GM19351 (cell line): Measurements from ENCODE around the gene IRAK2.
"Not testable (repeated sequence)": the region's sequence is repeated elsewhere in the genome, so short reads cannot be mapped to it uniquely, and the experiment has no call there.

Experiments
- ATAC-seq: cut with Tn5 transposase; IDR thresholded peaks from one replicate; pipeline ENCODE4 v1.9.1; 2021; ENCODE audit warnings: mild to moderate bottlenecking, moderate library complexity; ENCODE audit not compliant: unreplicated experiment

Gene IRAK2

DNA sequence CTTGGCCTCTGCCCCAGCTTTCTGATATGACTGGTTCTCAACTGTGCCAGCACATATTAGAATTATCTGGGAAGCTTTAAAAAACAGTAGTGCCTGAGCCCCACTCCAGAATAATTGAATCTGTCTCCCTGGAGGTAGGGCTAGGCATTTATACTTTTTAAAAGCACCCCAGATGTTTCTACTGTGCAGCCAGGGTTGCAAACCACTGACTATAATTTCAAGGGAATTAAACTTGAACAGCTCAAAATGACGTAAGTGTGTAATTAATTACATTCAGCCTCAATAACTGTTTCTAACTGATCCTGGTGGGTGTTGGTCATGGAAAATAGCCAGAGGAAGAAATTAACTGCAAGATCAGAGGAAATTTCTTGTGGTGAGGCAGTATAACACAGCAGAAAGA lies 4.4 kb upstream of the IRAK2 start:
- ATAC-seq: no peak

DNA sequence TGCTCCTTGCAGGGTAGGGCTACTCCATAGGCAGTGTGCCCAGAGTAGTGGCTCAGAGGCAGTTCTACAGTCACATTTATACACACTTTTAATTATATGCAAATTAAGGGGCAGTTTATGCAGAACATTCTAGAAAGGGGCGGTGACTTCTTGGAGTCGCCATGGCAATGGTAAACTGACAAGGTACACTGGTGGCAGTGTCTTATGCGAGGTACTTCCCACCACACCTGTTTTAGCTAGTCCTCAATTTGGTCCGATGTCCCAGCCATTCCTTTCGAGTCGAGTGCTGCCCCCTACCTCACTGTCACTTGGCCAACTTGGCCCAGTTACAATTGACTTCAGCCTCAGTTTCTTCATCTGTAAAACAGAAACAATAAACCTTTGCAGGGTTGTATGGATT lies 3.8 kb upstream of the IRAK2 start:
- no peak for ATAC-seq

DNA sequence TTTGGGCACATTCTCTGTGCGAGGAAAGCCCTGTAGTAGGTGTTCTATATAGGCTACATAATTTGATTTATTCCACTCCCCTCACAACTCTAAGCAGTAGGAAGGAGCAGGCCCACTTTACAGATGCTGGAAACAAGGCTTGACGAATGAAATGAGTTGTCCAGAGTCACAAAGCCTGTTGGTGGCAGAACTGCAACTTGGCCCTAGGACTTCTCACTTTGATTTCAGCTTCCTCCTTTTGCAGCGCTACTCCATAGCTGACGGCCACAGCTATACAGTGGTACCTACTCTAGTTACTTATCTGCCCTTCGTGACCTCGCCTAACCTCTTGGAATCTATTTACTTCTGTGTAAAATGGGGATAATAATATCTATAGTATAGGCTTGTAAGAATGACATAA lies 2.5 kb upstream of the IRAK2 start:
- no peak for ATAC-seq

DNA sequence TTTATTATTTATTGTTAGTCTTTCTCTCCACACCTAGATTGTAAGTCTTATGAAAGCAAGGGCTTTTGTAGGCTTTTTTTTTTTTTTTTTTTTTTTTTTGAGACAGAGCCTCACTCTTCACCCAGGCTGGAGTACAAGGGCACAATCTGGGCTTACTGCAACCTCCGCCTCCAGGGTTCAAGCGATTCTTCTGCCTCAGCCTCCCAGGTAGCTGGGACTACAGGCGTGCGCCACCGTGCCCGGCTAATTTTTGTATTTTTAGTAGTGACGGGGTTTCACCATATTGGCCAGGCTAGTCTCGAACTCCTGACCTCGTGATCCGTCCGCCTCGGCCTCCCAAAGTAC lies 546 bp upstream of the IRAK2 start:
- ATAC-seq: not testable (repeated sequence)

DNA sequence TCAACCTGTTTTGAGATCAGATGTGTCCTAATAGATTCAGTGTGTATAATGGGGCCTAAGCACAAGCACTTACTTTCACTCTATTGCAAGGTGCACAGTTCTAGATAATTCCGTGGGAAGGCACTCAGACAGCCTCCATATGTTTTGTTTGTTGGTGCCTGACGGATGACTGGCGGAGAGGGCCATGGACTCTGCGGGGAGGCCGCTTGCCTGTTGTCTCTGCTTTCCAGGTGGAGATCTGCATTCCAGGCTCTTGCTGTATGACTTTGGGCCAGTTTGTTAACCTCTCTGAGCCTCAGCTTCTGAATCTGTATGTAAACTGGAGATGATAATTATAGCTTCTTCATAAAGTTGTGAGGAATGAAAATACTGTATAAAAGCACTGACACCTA lies 1.5 kb downstream of the IRAK2 start:
- ATAC-seq: no peak

DNA sequence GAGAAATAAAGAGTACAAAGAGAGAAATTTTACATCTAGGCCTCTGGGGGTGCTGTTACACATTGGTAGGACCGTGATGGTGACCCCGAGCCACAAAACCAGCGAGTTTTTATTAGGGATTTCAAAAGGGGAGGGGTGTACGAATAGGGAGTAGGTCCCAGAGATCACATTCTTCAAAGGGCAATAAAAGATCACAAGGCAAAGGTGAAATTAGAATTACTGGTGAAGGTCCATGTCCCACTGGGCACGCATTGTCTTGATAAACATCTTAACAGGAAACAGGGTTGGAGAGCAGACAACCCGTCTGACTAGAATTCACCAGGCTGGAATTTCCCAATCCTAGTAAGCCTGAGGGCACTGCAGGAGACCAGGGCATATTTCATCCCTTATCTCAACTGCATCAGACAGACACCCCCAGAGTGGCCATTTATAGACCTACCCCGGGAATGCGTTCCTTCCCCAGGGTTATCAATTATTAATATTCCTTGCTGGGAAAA lies 4.3 kb downstream of the IRAK2 start:
- no peak for ATAC-seq

DNA sequence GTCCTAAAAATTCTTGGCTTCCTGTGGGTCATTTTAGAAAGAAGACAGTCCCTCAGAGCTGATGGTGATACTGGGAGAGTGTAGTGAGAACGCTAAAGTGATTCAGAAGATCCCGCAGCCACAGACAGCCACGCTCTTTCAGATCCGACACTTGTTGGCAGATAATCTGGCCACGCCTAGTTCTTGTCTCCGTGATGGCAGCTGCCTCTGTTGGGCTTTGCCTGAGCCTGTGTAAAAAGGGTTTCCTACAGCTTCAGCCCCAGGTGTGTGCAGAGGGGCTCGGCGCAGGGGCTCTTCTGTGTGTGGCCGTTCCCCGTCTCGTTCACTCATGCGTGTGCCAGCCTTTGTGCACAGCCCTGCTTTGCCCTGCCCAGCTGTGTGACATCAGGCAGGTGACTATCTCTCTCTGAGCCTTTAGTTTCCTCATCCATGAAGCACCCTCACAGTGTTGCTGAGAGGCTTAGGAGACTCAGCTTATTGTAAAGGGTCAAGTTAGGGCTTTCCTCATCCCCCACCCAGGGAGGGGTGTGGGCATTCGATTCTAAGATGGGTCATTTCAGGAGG lies 6.3 kb downstream of the IRAK2 start:
- ATAC-seq: no peak

DNA sequence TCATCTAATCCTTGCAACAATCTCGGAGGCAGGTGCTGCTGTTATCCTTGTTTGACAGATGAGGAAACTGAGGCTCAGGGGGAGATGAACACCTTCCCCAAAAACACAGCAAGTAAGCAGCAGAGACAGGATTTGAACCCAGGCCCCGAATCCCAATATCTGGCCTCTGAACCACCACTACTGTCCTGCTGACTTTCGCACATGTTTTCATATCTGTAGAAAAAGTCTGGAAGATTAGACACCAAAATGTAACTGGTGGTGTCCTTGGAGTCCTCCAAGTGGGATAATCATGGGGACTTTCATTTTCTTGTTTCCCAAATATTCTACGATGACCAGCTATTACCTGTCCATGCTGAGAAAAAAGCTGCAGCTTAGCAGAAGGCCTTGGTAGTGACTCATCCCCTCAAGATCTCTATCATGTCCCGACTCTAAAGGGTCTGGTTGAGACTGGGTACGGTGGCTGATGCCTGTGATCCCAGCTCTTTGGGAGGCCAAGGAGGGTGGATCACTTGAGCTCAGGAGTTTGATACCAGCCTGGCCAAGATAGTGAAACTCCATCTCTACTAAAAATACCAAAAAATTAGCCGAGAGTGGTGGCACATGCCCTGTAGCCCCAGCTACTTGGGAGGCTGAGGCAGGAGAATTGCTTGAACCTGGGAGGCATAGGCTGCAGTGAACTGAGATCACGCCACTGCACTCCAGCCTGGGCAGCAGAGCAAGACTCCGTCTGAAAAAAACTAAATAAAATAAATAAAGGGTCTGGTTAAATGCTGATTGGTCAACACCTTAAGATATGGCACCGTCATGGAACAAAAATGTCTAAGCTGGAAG lies 8.6 kb downstream of the IRAK2 start:
- ATAC-seq: no peak

DNA sequence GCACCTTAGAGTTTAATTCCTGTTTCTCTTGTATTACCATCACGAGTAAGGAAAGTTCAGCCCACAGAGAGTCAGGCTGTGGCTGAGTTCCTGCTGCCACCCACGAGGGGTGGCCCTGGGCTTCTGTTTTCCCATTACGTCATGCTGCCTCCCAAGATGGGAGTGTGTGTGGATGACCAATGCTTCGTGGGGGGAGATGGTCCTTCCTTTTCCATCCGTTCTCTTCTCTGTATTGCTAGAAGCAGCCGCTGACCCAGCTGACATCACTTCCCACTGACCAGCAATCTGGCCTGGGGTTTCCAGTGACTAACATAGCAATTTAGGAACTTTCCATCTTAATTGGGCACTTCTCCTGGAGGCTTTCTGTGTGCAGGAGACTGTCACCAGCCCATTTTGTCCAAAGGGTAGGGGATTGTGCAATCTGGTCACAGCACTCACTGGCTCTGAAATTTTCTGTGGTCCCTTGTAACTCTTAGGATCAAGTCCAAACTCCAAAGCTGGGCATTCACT lies 9.3 kb downstream of the IRAK2 start:
- ATAC-seq: no peak

DNA sequence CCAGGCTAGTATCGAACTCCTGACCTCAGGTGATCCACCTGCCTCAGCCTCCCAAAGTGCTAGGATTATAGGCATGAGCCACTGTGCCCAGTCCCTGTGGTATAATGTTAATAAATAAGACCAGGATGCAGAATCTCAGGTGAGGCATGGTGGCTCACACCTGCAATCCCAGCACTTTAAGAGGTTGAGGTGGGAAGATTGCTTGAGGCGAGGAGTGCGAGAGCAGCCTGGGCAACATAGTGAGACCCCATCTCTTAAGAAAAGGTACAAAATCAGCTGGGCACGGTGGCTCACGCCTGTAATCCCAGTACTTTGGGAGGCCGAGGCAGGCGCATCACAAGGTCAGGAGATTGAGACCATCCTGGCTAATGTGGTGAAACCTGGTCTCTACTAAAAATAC lies 10.6 kb downstream of the IRAK2 start:
- not testable (repeated sequence) for ATAC-seq

DNA sequence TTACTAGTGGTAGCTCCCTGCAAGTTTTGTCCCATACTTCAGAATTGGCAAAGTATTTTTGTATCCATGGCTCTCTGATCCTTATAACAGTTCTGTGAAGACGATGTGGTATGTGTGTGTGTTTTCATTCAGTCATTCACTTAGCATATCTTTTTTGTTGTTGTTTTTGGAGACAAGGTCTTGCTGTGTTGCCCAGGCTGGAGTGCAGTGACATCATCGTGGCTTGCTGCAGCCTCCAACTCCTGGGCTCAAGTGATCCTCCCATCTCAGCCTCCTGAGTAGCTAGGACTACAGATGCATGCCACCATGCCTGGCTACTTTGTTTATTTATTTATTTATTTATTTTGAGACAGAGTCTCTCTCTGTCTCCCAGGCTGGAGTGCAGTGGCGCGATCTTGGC lies 11.4 kb downstream of the IRAK2 start:
- ATAC-seq: not testable (repeated sequence)

DNA sequence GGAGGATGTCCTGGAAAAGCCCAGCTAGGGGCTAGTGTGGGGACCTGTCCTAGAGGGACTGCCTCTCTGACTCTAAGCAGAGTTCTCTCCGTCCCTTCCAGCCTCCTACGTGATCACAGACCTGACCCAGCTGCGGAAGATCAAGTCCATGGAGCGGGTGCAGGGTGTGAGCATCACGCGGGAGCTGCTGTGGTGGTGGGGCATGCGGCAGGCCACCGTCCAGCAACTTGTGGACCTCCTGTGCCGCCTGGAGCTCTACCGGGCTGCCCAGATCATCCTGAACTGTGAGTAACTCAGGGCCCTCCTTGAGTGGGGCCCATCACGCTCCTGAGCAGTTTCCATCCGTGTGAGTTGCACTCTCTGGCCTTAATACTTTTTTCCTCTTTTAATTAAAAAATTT lies 13.0 kb downstream of the IRAK2 start:
- ATAC-seq: no peak

DNA sequence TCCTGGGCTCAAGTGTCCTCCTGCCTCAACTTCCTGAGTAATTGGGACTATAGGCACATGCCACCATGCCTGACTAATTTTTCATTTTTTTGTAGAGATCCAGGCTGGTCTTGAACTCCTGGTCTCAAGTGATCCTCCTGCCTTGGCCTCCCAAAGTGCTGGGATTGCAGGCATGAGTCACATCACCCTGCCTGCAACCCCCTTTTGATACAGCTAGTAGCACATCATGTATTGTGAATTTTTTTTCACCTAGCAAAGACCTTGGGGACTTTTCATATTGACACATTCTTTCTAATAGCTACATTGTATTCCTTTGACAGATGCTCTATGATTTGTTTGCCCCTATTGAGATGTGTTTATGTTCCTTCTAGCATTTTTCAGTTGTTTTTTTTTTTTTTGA lies 14.2 kb downstream of the IRAK2 start:
- no peak for ATAC-seq

DNA sequence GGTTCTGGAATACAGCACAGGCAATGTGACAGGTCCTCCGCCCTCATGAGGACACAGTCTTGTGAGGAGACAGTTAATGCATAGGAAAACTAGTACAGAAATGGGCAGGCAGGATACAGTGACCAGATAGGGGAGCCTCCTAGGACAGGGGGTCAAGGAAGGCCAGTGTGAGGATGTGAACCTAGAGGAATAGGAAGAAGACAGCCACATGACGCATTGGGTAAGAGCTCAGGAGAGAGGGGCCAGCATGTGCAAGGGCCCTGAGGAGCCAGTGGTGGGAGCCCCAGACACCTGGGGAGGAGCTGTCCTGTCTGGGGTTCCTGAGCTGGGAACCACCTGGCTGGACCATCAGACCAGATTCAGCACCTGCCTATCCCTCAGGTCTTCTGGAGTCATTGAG lies 15.6 kb downstream of the IRAK2 start:
- ATAC-seq: no peak

DNA sequence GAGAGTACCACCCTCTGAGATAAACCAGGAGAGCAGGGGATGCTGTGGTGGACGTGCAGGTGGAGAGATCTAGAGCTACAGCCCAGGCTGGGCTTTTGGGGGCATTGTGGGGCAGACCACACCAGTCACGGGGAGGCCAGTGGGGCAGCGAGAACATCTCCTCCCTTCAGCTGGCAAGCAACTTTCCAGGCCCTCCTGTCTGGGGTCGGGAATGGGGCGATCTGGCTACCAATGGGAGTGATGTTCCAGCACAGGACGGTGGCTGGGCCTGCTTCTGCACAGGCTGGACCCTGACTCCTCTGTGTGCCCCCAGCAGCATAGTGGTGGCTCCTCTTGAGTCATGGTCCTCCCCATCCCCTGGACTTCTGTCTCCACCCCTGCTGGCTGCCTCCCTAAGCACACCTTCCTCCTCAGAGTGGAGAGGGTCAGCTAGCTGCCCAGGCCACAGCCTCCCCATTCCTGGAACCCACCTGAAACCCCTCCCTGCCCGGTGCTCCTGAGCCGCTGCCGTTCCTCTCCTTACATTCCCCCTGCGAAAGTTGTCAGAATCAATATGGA lies 16.1 kb downstream of the IRAK2 start:
- no peak for ATAC-seq

DNA sequence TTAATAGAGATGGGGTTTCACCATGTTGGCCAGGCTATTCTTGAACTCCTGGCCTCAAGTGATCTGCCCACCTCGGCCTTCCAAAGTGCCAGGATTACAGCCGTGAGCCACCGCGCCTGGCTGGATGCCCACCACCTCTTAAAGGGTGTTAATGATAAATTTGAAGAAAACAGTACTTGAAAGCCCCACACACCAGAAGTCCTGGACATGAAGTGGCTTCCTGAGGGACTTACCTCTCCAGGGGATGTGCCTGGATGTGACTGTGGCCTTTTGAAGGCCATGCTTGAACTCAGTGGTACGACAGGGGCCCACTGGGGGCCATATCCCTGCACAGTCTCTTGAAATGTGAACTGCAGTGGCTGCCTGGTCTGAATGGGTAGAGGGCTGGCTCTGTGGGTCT lies 18.2 kb downstream of the IRAK2 start:
- no peak for ATAC-seq

DNA sequence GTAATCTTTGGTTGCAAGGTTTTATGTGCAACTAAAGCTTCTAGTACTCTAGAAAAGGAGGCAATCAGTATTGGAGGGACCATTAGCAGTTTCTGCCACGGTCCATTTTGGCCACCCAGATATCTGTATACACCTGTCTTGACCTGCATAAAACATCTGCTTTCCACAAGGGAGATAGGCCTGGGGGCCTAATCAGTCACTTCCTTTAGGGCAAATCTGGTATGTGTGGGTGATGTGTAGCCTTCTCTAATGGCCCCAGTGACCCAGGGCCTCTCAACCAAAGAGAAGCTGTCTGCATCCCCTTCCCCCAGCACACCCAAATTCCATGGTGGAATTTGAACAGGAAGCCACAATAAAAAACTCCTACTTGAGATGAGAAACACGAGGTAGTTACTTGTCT lies 19.5 kb downstream of the IRAK2 start:
- ATAC-seq: no peak

DNA sequence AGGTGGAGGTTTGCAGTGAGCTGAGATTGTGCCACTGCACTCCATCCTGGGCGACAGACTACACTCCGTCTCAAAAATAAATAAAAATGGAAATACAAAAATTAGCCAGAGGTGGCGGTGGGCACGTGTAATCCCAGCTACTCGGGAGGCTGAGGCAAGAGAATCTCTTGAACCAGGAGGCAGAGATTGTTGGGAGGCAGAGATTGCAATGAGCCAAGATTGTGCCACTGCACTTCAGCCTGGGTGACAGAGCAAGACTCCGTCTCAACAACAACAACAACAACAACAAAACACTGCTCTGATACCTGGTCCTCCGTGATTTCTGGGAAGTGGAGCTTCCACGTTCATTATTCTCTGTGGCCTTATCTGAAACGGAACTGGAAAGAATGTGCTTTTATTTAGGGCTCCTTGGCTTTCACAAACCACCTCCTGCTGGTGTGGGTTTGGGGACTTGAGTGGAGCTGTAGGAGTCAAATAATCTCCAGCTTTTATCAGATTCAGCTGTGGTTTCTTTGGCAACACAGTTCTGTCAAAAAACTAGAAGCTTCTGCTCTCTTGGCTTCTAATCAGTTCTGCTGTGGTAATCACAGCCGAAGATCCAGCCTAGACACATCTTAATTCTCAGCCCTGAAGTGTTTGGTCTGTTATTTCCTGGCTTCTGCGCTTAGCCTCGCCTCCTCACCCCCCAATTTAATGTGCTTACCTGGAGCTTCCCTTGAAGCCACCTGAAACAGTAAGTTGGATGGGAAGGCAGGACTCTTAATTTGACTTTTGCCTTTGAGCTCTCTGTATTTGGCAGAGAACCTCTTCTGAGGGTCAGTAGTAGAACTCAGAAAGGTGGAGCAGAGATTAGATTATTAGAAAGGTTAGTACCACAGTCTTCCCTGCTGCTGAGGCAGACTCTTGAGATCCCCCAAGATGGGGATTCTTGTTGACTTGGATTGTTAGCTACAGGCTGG lies 21.4 kb downstream of the IRAK2 start:
- no peak for ATAC-seq

DNA sequence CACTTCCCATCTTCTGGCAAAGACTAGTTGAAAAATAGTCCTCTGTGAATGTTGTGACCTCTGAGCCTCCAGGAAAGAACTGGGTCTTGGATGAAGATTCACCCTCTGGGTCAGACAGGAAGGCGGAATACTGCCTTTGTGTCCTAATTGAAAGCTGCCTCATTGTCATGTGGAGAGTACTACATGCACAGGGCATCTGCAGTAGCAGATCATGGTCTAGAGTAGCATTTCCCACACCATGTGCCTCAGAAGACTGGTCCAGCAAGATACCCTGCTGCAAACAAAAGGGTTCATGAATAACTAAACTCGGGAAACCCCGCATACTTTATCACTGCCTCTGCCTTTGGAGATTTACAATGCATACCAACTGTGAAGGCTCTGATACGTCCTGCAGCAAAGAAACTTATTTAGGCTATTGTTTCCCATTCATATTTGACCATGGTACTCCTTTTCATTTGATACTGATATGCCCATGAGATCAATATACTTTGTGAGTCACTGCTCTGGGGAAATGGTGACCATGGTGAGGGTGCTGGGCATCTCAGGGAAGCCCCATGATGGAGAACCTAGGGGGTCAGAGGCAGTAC lies 22.7 kb downstream of the IRAK2 start:
- no peak for ATAC-seq

DNA sequence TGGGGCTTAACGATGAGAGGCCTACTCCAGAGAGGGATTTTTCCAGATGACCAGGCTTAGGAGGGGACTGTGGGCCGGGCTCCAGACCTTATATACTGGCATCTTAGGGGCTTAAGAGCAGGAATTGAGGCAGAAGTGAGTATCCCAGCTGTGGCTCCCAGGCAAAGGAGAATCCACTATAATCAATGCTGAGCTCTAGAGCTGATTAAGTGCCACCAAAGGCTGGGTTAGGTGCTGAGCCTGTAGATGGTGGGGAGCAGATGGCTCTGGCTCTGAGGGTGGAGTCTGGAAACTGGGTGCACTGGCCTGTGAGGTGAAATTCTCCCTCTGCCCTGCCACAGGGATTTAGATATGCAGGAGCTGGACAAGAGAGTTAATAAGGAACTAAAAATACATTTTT lies 23.2 kb downstream of the IRAK2 start:
- no peak for ATAC-seq
